GM12878 (cell line): ENCODE results near the gene DHCR24. TPM values are rescaled to one million over a fixed set of nuclear protein-coding genes. Genes with fewer than 3 reads are reported as not detected.

Experiments used
- ATAC-seq: fragments of 200-7000 bp; cut with Tn5 transposase; 3 replicates; pipeline ENCODE4 v1.9.1; 2020; ENCODE audit warnings: mild to moderate bottlenecking, moderate library complexity
- BruUV-seq: library from RNA; stranded (reverse); fragments of 400-500 nt; replicated peaks from 2 replicates; lab custom pipeline; 2021; lab: Mats Ljungman, UMichigan
- CTCF ChIA-PET: fragments of 300-600 bp; sonication (Branson Sonifier 250); formaldehyde crosslinking; extraction: SDS; loops from one replicate; lab custom pipeline; 2021; ENCODE audit warnings: inconsistent platforms; lab: Yijun Ruan, JAX
- POLR2A ChIA-PET: fragments of 350-600 bp; formaldehyde crosslinking; extraction: SDS; loops from one replicate; lab custom pipeline; 2021; ENCODE audit warnings: inconsistent platforms; lab: Charles Lee
- RAD21 ChIA-PET: fragments of 300-600 bp; sonication (Branson Sonifier 250); formaldehyde crosslinking; loops from one replicate; lab custom pipeline; 2023; ENCODE audit warnings: antibody characterized with exemption; ENCODE audit not compliant: unreplicated experiment; lab: Charles Lee
- SMC1A ChIA-PET: fragments of 300-600 bp; sonication (Branson Sonifier 250); formaldehyde crosslinking; loops from one replicate; lab custom pipeline; 2023; ENCODE audit not compliant: unreplicated experiment, uncharacterized antibody; lab: Charles Lee
- DNase-seq: peaks from one replicate; pipeline ENCODE4 v3.0.0-alpha.2; 2011; ENCODE audit warnings: low read depth, low spot score
- FAIRE-seq: peaks from 3 replicates; lab custom pipeline; 2011; peaks lifted over from hg19 to GRCh38; lab: Jason Lieb, UNC
- H2AFZ ChIP-seq: 2 replicates; pipeline ENCODE4 v1.6.0; 2011; ENCODE audit warnings: low read depth, low read length, control low read depth; ENCODE audit not compliant: control insufficient read depth
- H3K27ac ChIP-seq: 2 replicates; pipeline ENCODE4 v1.5.1; 2011; ENCODE audit warnings: control low read depth; ENCODE audit not compliant: control insufficient read depth, insufficient read depth
- H3K27me3 ChIP-seq, 2 experiments: replicated peaks in 1 of 2; 2 replicates each; pipeline versions ENCODE4 v1.6.0 to v1.6.1; 2011; ENCODE audit warnings: low read length in 1 of 2; ENCODE audit not compliant: control insufficient read depth in 2 of 2, insufficient read depth in 2 of 2
- H3K36me3 ChIP-seq, 2 experiments: 2 replicates each; pipeline ENCODE4 v1.5.1; 2011; ENCODE audit warnings: low read length in 1 of 2; ENCODE audit not compliant: control insufficient read depth in 2 of 2, insufficient read depth in 2 of 2
- H3K4me1 ChIP-seq: 2 replicates; pipeline ENCODE4 v1.6.1; 2011; ENCODE audit warnings: mild to moderate bottlenecking, low read length, moderate library complexity, mixed read lengths; ENCODE audit not compliant: control insufficient read depth, insufficient read depth
- H3K4me2 ChIP-seq: 2 replicates; pipeline ENCODE4 v1.6.0; 2011; ENCODE audit warnings: control low read depth; ENCODE audit not compliant: control insufficient read depth, insufficient read depth
- H3K4me3 ChIP-seq: fragments of 200-600 bp; sonication (generic); 2 replicates; pipeline ENCODE4 v1.5.1; 2016
- H3K79me2 ChIP-seq: 2 replicates; pipeline ENCODE4 v1.6.0; 2011; ENCODE audit warnings: low read length; ENCODE audit not compliant: control insufficient read depth, insufficient read depth
- H3K9ac ChIP-seq: 2 replicates; pipeline ENCODE4 v1.8.0; 2011; ENCODE audit warnings: low read length, control low read depth, mixed read lengths; ENCODE audit not compliant: control insufficient read depth, insufficient read depth
- H3K9me3 ChIP-seq: replicated peaks from 3 replicates; pipeline ENCODE4 v1.5.1; 2011; ENCODE audit warnings: mild to moderate bottlenecking, low read length; ENCODE audit not compliant: control insufficient read depth, insufficient read depth
- H4K20me1 ChIP-seq: 2 replicates; pipeline ENCODE4 v1.6.0; 2011; ENCODE audit not compliant: control insufficient read depth, insufficient read depth
- PAX5 ChIP-seq: IDR thresholded peaks from 2 replicates; pipeline ENCODE4 v1.6.1; 2011; ENCODE audit warnings: low read depth, low read length, borderline replicate concordance
- STAT3 ChIP-seq: IDR thresholded peaks from 2 replicates; pipeline ENCODE4 v1.6.1; 2011; ENCODE audit warnings: low read depth, low read length, improper control_type of control experiment
- TBL1XR1 ChIP-seq: IDR thresholded peaks from 2 replicates; pipeline ENCODE4 v1.6.1; 2012; ENCODE audit warnings: low read depth, low read length, improper control_type of control experiment
- WGBS: methylation state at CpG from one replicate; pipeline ENCODE4 v1.1.6; 2016; ENCODE audit warnings: low lambda C conversion rate; ENCODE audit not compliant: insufficient replicate concordance, insufficient coverage; ENCODE audit errors: missing lambda C conversion rate; 5-methylcytosine and 5-hydroxymethylcytosine counted together
- in situ Hi-C: fragments of 300-500 bp; cut with MboI; formaldehyde crosslinking; loops from 9 replicates; pipeline ENCODE4 v1.14.3; 2018; ENCODE audit warnings: mixed read lengths
- intact Hi-C: fragments of 100-400 bp; cut with micrococcal nuclease; formaldehyde crosslinking; loops from one replicate; pipeline ENCODE4 v1.14.2; 2022; ENCODE audit not compliant: unreplicated experiment
- polyA plus RNA-seq, 11 experiments: library from polyadenylated mRNA; depleted of rRNA in 4 of 11; unstranded in 6 of 11; stranded (reverse) in 5 of 11; fragments of >200 nt; fragmentation: Nextera tagmentation in 4 of 11; fragmentation: Illumina TruSeq in 1 of 11; extraction: Ambion mirVana in 4 of 11; extraction: Trizol in 1 of 11; gene quantifications; 1 replicate in 1 of 11; 2 replicates in 10 of 11; pipeline versions ENCODE4 v1.2.1 to v1.2.3, GENCODE V29; 2011 to 2016; ENCODE audit warnings: inconsistent platforms in 2 of 11, missing spikeins in 2 of 11, low read depth in 1 of 11
- total RNA-seq, 4 experiments: library from RNA; depleted of rRNA in 3 of 4; stranded (reverse); fragments of >200 nt in 3 of 4; fragmentation: Illumina TruSeq in 1 of 4; extraction: Trizol in 1 of 4; gene quantifications; 2 replicates each; pipeline versions ENCODE4 v1.2.1 to v1.2.3, GENCODE V29; 2013 to 2021
- TF ChIP-seq, protein P1 (sequence below): fragments of 150-350 bp; IDR thresholded peaks from 2 replicates; pipeline ENCODE4 v1.6.1; 2014; ENCODE audit warnings: mild to moderate bottlenecking, low read depth, low read length
- TF ChIP-seq, protein P2 (sequence below): IDR thresholded peaks from 2 replicates; pipeline ENCODE4 v1.6.1; 2012; ENCODE audit warnings: low read length, inconsistent platforms

Gene DHCR24
- total and polyA plus RNA-seq, 10 of the 15 experiments (the other 5 are each of a cell fraction or from before 2014, with no cell fraction given) = 23.3 to 169 (median 120) TPM

DNA sequence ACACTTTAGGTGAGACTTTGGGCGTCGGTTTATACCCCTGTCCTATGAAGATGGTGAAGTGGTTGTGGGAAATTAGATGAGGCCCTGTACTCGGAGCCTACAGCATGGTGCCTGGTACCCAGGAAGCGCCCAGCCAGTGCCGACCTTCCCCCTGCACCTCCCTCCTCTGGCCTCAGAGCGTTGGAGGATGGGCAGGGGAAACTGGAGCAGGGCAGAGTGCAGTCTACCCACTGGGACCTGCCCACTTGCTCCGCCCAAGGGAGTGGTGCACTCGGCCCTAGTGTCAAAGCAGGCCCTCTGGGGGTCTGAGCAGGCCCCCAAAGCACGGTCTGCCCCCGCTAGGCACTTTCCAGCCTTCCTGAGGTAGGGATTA lies 72.9 kb downstream of the DHCR24 start:
- peaks cover 13% of the 10 kb centered on the region for H3K4me1 ChIP-seq
- TF ChIP-seq TBL1XR1 (no peak), PAX5 (no peak), STAT3 (no peak)
- TF ChIP-seq, protein P1, sequence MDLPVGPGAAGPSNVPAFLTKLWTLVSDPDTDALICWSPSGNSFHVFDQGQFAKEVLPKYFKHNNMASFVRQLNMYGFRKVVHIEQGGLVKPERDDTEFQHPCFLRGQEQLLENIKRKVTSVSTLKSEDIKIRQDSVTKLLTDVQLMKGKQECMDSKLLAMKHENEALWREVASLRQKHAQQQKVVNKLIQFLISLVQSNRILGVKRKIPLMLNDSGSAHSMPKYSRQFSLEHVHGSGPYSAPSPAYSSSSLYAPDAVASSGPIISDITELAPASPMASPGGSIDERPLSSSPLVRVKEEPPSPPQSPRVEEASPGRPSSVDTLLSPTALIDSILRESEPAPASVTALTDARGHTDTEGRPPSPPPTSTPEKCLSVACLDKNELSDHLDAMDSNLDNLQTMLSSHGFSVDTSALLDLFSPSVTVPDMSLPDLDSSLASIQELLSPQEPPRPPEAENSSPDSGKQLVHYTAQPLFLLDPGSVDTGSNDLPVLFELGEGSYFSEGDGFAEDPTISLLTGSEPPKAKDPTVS = no peak
- TF ChIP-seq, protein P2, sequence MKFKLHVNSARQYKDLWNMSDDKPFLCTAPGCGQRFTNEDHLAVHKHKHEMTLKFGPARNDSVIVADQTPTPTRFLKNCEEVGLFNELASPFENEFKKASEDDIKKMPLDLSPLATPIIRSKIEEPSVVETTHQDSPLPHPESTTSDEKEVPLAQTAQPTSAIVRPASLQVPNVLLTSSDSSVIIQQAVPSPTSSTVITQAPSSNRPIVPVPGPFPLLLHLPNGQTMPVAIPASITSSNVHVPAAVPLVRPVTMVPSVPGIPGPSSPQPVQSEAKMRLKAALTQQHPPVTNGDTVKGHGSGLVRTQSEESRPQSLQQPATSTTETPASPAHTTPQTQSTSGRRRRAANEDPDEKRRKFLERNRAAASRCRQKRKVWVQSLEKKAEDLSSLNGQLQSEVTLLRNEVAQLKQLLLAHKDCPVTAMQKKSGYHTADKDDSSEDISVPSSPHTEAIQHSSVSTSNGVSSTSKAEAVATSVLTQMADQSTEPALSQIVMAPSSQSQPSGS = no peak
- H3K9ac ChIP-seq = no peak overlapping the region
- ChIA-PET POLR2A (no interaction called here), SMC1A (interaction anchor here (0.6 to 1.5 kb wide), 6 partner anchors 12 to 325 kb away, joined by 3 to 4 read pairs (median 4); partner anchors contain the start of gene TTC22), CTCF (interaction anchor here (7.6 kb wide), 1 partner anchor 13 kb away, joined by 44 read pairs; the partner anchor contains the start of gene TTC22), RAD21 (interaction anchor here (0.7 to 2.7 kb wide), 4 partner anchors 13 to 142 kb away, joined by 3 to 11 read pairs (median 4); partner anchors contain the start of gene TTC22)
- intact Hi-C loops (loop anchor here (5.0 kb wide), 4 partner anchors 312 to 632 kb away; partner anchors contain the start of gene SSBP3), in situ Hi-C loops (loop anchor here (5.0 kb wide), 1 partner anchor 147 kb away; no protein-coding TSS in a partner anchor)
- 65% methylated on average over 10 of the region's 10 CpGs for WGBS
- H3K9me3 ChIP-seq = no peaks in the 10 kb centered on the region
- FAIRE-seq (no peak), ATAC-seq (peak; percentile 9), DNase-seq (no peak)
- peak overlapping the region; percentile 26; the same call in 1 of the 2 replicates for H3K4me2 ChIP-seq
- no peaks in the 10 kb centered on the region for H3K36me3 ChIP-seq
- H3K27ac ChIP-seq = no peak overlapping the region
- no TSS peak for BruUV-seq
- no peaks in the 10 kb centered on the region for H3K79me2 ChIP-seq
- no peak overlapping the region for H2AFZ ChIP-seq
- H4K20me1 ChIP-seq = no peaks in the 10 kb centered on the region
- no peaks in the 10 kb centered on the region for H3K27me3 ChIP-seq
- H3K4me3 ChIP-seq = no peak overlapping the region
